Dermis blood vessel endothelial cell (primary cell): ENCODE data around the gene LAMTOR3. TPM values are rescaled to one million over a fixed set of nuclear protein-coding genes. Genes with fewer than 3 reads are reported as not detected.
A peak's percentile ranks its signal among the peaks of the same experiment; 100 is the strongest.
"Not testable (repeated sequence)": the region's sequence is repeated elsewhere in the genome, so short reads cannot be mapped to it uniquely, and the experiment has no call there.

Experiments
- DNase-seq: peaks from one replicate; pipeline ENCODE4 v3.0.0; 2010
- total RNA-seq: library from RNA; depleted of rRNA; stranded (reverse); fragments of >200 nt; gene quantifications from 2 replicates; pipeline ENCODE4 v1.2.3, GENCODE V29; 2014

The LAMTOR3 gene
- total RNA-seq, 1 donor from 2014 or later: 41.2 TPM

DNA sequence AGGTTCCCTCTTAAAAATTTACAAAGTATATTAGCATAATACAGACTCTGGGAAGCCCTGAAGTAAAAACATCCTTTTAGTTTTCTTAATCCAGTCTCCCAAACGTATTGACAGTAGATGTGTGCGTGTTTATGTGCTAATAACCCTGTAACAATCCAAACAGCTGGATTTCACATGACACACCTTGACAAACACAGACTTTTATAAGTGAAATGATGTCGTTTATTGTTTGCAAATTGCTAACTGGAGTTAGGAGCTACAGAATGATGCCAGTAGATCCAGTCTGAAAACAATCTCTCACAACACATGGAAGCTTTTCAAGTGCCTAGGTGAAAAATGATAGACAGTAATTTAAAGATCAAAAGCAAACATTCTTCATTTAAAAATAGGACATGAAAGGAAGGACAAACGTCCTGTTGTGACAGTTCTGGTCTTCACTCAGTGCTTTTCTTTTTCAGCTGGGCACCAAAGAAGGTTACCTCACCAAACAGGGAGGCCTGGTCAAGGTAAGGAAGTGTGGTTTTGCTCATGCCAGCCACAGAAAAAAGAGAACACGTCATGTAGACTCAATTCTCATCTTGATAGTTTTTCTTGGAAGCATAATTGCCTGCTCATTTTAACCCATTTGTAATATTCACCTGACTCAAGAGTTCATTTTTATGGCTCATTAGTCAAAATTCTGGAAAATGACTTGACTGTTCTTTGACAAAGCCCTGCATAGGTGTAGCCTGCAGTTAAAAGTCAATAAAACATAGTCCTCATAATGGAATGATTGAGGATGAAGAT lies 32.9 kb downstream of the LAMTOR3 start:
- DNase-seq: no peak

DNA sequence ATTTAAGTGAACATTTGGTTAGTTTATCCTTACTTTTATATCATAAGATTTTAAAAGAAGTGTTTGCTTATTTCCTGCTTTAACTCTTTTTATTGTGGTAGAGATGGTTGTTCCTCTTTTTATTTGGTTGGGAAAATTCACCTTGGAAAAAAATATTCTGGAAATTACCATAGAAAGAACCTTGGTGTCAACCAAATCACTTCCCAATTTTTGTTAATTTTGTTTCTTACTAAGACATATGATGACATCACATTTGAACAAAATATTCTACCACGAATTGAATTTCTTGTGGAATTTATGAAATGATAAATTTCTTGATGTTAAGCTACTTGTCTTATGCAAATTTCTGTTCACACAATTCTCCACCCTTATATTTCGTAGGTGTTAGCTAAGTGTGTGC lies 33.7 kb downstream of the LAMTOR3 start:
- DNase-seq: no peak

DNA sequence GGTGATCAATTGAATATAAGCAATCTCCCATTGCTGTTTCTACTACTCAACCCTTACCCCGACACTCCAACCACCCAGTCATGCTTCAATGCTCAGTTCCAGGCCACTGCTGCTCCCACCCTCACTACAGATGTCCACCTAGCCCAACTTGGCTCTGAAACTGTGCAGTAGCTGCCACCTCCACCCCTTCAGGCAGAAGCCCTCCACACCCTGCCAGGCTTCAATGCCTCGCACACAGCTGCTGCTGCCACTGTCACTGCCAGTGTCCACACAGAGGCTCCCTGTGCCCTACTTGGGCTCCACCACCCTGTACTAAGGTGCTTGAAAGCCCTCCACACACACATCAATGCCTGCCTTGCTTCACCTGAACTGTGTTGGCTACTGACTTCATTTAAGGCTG lies 34.6 kb downstream of the LAMTOR3 start:
- no peak for DNase-seq

DNA sequence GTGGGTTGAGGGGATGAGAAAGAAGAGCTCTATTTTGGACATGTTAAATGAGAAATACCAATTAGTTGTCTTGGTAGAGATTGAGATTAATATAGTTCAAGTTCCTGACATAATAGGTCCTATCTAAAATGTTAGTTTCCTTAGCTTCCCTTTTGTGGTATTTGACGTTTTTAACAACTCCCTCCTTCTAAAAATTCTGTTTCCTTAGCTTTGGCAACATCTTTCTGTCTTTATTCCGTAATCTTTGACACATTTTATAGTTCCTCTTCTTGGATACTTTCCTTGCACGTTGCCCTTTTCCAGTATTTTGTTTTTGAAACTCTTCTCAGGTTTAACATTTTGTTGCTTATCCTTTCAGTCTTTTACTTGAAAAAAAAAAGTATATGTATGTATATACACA lies 36.9 kb downstream of the LAMTOR3 start:
- no peak for DNase-seq

DNA sequence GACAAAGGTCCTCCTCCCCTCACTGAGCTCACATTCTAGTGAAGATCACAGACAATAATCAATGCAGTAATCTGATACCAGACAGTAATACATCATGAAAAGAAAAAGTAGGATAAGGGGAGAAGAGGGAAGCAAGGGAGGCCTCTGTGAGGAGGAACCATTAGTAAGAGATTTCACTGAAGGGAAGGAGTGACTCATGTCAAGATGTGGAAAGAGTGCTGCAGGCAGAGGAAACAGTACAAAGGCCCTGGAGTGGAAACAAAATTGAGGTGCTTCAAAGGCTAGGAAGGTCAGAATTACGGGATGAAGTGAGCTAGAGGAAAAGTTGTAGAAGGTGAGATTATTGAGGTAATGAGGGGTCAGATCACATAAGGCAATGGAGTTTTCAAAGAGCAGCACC lies 38.1 kb downstream of the LAMTOR3 start:
- peak; percentile 16 for DNase-seq

DNA sequence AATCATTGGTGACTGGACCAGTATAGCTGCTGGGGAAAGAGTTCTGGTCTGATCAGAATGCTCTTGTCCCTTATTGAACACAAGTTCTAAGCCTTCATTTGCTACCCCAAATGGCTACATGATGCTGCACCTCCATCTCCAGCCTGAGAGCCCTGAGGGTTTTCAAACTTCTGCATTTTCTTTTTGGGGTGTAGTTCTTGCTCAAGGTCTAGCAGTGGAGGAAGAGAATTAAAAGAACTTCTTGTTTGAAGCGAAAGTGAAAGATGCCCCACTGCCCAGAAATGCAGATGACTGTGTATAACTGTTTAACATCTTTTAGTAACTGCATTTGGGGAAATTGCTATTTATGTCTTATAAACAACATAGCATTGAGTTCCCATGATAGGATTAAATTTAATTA lies 38.5 kb downstream of the LAMTOR3 start:
- no peak for DNase-seq

DNA sequence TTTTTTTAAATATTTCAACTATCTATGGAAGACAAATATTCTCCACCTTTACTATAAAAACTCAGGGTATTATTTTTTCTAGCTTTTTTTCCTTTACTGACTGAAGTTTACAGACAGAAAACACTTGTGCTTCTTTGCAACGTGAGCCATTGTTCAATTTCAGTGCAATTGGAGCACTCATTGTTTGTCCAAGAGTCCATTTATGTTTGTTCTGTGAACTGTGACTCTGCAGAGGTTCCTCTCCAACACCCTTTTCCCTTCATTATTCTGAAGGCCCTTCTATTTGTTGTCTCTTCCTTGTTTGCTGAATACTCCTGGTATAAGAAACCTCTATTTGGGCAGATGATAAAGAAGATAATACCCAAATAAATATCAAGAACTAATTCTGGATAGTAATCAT lies 40.2 kb downstream of the LAMTOR3 start:
- no peak for DNase-seq

DNA sequence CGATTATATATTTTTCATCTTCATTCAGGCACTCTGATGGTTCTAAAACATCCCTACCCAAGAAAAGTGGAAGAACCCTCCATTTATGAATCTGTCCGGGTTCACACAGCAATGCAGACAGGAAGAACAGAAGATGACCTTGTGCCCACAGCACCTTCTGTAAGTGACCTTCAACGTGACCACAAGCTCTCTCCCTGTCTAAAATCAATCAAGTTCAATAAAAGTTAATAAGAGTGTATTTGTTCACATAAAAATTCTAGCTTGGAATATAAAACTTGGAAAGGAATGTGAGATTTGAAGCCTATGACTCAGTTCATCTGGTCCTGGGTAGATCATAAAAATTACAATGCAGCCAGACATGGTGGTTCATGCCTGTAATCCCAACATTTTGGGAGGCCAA lies 41.0 kb downstream of the LAMTOR3 start:
- no peak for DNase-seq

DNA sequence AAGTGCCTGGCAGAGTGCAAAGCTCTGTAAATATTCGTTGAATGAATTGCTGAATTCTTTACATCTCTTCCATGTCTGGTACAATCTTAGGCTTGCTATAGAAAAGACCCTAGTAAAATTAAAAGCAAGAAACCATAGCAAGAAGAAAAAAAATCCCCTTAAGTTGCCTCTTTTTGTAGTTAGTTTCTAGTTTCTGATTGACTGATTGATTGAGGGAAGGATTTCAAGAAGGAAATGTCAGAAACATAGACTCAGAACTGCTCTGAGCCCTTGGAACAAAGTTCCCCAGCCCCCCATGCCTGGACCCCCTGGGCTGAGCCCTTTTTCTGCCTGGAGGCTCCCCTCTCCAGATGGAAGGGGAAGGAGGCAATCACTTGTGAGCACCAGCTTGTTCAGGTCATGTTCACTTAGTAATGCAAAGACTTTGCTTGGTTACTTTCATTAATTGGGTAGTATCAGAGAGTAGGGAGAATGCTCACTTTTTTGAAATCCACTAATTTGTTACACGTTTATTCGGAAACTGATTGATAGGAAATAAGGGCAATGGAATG lies 42.0 kb downstream of the LAMTOR3 start:
- no peak for DNase-seq

DNA sequence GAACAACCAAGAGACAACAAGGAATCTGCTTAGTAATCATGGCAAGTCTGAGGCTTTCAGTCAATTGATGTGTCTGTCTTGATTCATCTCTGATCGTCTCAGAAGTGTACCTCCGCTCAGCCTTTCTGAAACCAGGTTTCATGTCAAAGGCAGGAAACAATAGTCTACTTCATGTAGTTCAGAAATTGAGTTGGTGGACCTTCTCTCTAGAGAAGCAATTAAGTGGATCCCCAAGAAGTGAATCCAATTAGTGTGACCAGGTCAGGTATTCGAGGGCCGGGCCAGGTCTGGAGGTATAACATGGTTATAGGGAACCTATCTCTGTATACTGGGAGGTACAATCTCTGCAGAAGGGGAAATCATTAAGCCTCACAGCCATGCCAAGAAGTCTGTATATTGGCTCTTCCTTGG lies 45.6 kb downstream of the LAMTOR3 start:
- DNase-seq: no peak

DNA sequence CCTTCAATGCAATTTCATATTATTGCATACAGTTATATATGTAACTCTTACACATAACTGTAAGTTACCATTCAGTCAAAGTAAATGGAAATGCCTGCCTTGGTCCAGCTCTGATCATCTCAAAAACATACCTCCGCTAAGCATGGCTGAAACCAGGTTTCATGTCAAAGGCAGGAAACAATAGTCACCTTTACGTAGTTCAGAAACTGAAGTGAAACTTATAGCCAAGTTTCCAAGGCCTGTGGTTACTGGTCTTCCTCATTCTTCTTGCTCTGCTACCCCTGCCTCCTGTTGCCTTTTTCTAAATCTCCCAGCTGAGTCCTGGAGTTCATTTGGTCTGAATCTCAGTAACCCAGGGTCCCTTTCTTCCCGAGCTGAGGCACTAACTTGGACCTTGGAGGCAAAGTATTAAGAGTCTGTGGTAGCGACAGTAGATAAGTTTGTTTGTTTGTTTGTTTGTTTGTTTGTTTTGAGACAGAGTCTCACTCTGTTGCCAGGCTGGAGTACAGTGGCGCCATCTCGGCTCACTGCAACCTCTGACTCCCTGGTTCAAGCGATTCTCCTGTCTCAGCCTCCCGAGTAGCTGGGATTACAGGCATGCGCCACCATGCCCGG lies 46.8 kb downstream of the LAMTOR3 start:
- DNase-seq: no peak

DNA sequence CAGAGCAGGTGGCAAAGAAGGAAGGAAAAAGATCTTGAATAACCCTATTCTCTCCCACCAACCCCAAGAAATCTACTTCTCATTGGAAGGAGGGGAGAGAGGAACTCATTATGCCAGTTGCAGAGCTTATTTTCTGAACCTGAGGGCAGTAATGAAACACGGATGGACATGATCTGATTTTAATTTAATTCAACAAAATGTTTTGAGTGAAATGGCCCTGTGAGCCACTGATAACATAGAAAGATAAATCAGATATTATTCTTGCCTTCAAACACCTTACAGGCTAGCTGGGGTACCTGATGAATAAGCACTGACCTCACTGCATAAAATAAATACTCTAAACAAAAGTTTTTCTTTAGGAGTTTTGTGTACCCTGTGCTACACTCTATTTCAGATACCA lies 47.3 kb downstream of the LAMTOR3 start:
- no peak for DNase-seq

DNA sequence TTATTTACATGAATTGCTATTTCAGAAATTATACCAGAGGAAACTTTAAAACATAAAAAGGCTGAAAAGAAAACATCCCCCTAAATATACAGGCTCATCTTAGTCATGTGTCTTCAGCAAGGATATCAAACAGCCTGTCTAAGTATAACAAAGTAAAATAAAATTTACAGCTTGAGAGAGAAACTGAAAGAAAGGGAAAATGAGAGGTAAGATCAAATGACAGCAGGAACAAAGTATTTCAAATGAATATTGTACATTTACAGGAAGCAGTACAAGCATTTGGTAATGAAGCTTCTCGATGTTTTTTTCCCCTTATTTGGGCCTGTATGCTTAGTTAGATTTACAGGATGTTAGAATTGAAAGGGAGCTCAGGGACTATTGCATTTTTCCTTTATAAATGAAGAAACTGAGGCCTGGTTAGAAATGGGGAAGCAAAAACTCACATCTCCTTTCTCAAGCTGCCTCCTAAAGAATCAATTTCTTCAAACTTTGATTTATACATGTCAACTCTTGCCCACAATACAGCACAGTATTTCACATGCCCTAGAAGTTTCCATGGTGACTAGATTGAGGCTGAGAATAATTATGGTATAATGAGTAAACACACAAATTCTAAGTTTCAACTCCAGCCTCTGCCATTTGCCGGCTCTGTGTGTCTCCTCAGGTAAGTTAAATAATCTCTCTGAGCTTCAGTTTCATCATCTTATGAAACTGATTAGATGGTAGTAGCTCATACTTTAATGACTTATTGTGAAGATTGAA lies 48.3 kb downstream of the LAMTOR3 start:
- DNase-seq: no peak

DNA sequence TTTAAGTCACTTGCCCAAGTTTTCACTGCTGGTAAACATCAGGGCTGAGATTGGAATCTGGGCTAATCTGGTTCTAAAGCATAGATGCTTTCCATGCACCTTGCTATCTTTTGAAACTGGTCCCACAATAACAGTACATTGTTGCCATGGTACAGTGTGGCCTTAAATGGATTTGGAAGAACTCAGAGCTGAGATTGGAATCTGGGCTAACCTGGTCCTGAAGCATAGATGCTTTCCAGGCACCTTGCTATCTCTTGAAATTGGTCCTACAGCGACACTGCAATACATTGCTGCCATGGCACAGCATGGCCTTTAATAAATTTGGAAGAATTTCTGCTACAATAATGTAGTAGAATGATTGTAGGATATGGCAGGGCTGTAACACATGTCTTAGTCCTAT lies 49.0 kb downstream of the LAMTOR3 start:
- no peak for DNase-seq

DNA sequence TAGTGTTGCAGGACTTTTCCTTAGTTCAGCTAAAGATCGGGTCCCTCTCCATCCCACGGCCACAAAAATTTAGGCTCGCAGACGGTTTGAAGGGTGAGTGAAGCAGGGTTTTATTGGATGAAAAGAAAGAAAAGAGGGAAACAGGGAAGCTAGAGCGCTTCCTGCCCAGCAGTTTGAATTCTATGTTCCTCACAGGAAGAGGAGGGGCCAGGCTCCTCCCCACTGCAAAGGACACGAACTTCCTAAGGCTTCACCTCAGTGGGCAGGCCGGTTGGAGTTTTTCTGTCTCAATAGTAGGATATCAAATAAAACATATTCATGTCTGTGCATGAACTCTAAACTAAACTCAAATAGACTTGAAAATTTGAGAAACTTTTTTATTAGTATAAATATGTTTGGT lies 50.2 kb downstream of the LAMTOR3 start:
- no peak for DNase-seq

DNA sequence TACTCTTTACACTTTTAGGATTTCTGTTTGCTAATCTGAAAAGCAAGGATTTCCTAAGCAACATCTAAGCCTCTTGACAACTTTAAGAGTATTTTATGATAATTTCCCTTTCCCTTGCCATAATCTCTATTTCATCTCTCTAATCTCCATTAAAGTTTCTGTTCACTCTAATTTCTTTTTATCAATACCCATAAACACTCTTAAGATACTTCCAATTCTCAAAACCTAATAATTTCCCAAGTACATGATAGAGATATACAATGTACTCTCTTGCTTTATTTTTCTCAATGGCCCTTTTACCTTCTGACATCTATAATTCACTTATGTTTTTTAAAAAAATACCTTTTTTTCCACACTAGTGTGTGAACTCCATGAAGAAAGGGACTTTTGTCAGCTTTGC lies 50.8 kb downstream of the LAMTOR3 start:
- DNase-seq: no peak

DNA sequence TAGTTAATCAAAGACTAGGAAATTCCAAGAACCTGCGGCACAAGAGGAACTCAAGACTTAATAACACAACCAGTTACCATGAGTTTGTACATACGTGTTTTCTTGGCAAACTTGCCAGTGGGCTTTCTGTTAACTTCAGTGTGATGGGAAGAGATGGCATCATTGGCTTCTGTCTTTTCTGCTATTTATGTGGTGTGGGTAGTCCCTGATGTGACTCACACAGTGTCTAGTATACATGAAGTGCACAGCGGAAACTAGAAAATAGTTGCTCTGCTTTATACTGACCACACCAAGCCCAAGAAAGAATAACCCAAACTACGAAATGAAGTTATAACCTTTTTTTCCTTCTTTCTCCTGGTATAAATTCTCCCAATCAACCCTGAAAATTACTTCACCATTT lies 53.1 kb downstream of the LAMTOR3 start:
- DNase-seq: no peak

DNA sequence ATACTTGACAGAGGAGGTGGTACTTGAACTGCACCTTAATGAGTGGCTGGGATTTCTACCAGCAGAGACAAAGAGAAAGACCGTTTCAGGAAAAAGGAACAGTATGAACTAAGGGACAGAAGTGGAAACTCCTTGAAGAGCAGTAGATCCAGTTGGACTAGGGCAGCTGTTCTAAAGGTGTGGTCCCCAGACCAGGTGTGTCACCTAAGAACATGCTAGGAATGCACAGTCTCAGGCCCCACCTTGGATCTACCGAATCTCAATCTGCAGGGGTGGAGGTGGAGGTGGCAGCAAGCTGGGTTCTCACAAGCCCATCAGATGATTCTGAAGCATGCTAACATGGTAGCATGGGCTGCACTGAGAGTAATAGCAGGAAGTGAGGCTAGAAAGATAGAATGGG lies 55.3 kb downstream of the LAMTOR3 start:
- DNase-seq: no peak

DNA sequence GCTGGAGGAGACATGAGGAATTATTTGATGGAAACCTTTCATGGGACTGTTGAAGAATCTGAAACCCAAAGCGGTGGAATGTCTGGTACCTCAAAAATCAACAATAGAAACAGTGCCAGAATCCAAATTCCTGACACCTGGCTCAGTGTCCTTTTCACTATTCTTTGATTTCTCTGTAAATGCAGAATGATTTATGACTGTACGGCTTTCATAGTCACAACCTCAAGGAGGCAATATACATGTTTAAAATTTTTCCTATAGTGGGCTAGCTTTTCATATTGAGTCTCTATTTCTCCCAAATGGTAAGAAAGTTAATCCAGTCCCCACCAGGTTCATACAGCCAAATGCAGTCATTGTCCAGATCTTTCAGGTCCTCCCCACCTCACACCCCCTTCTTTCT lies 58.3 kb downstream of the LAMTOR3 start:
- DNase-seq: no peak

DNA sequence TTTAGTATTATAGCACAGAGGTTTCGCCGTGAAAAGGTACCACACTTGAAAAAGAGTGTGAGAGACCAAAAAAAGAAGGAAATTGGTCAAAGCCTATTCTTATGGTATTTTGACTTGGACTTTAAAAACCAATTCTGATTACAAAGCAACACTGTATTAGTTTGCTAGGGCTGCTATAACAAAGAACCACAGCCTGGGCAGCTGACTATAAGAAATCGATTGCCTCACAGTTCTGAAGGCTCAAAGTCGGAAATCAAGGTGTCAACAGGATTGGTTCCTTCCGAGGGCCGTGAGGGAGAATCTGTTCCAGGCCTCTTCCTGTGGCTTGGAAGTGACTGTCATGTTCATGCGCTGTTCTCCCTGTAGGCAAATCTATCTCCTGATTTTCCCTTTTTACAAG lies 59.7 kb downstream of the LAMTOR3 start:
- DNase-seq: no peak

DNA sequence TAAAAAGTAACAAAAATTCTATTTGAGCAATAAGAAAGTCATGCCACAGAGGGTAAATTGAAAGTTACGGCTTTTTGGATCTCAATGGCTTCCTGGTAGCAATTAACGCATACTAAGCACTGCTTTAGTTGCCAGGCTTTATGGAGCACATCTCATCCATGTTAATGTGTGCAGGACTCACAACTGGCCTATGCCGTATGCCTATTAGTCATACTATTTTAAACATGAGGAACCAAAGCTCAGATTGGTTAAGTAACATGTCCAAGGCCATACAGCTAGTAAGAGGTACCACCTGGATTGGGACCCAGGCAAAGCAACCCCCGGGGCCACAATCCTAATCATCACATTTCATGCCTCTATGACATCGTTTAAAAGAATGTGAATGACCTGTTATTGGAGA lies 60.5 kb downstream of the LAMTOR3 start:
- no peak for DNase-seq

DNA sequence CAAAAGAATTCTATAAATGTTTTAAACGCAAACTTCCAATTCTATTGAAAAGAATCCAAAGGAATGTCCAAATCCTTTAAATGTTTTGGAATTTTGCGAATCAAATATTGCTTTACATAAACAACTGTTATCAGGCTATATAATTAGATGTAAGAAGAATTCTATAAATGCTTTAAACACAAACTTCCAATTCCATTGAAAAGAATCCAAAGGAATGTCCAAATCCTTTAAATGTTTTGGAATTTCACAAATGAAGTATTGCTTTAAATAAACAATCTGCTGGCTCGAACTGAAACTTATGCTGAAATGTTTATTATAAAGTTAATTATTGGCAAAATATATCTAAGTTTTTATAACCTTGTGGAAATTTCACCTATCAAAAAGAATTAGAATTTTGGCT lies 61.5 kb downstream of the LAMTOR3 start:
- DNase-seq: no peak

DNA sequence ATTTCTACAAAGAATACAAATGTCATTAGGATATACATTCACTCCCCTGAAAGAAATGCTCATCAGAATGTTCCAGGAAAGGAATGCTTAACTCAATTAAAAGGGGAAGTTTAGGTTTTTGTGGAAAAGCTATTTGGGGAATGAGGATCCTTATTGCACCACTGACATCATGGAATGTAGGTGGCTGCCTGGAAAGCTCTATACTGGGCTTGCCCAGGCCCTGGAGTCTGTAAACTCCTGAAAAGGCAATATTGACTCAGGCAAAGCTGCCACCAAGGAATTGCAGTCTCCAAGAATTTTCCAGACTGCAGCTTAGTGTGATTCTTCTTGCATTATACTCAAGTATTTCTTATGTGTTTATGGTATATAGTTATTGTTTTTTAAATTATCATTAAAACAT lies 61.9 kb downstream of the LAMTOR3 start:
- no peak for DNase-seq

DNA sequence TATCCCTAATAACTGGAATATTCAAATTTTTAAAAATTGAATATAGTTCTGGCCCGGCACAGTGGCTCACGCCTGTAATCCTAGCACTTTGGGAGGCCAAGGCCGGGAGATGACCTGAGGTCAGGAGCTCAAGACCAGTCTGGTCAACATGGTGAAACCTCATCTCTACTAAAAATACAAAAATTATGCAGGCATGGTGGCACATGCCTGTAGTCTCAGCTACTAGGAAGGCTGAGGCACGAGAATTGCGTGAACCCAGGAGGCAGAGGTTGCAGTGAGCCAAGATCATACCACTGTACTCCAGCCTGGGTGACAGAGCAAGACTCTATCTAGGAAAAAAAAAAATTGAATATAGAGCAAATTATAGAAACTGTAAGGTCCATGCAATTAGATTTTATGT lies 64.2 kb downstream of the LAMTOR3 start:
- DNase-seq: not testable (repeated sequence)
